DOHH2 (cell line): Measurements from ENCODE around the gene UBXN10.
A peak's percentile ranks its signal among the peaks of the same experiment; 100 is the strongest.
"Not testable (repeated sequence)": the region's sequence is repeated elsewhere in the genome, so short reads cannot be mapped to it uniquely, and the experiment has no call there.

Experiments used
- H3F3A ChIP-seq: fragments of 200-600 bp; sonication (generic), shearing (Covaris generic); 2 replicates; pipeline ENCODE4 v1.6.0; 2016; ENCODE audit warnings: antibody characterized with exemption, mild to moderate bottlenecking; ENCODE audit not compliant: control insufficient read depth, insufficient read depth
- H3K27ac ChIP-seq: fragments of 200-600 bp; sonication (generic); 2 replicates; pipeline ENCODE4 v1.5.1; 2014; ENCODE audit warnings: low read depth, mild to moderate bottlenecking, low read length, moderate library complexity
- H3K27me3 ChIP-seq: fragments of 200-600 bp; sonication (generic); 2 replicates; pipeline ENCODE4 v1.6.1; 2014; ENCODE audit warnings: mild to moderate bottlenecking, low read length, mixed read lengths; ENCODE audit not compliant: control insufficient read depth
- H3K36me3 ChIP-seq: fragments of 200-600 bp; sonication (generic); 2 replicates; pipeline ENCODE4 v1.6.1; 2014; ENCODE audit warnings: mild to moderate bottlenecking, low read length, moderate library complexity, mixed read lengths; ENCODE audit not compliant: control insufficient read depth
- H3K4me1 ChIP-seq: fragments of 200-600 bp; sonication (generic); 2 replicates; pipeline ENCODE4 v1.6.1; 2014; ENCODE audit warnings: mild to moderate bottlenecking, low read length, mixed read lengths; ENCODE audit not compliant: control insufficient read depth
- H3K4me2 ChIP-seq: fragments of 200-600 bp; sonication (generic); 2 replicates; pipeline ENCODE4 v1.6.0; 2014; ENCODE audit warnings: mild to moderate bottlenecking, low read length, moderate library complexity
- H3K4me3 ChIP-seq: fragments of 200-600 bp; sonication (generic); 2 replicates; pipeline ENCODE4 v1.5.1; 2014; ENCODE audit warnings: mild to moderate bottlenecking, low read length, mixed read lengths
- H3K79me2 ChIP-seq: fragments of 200-600 bp; sonication (generic); 2 replicates; pipeline ENCODE4 v1.6.1; 2014; ENCODE audit warnings: mild to moderate bottlenecking, low read length, mixed read lengths; ENCODE audit not compliant: control insufficient read depth
- H3K9me2 ChIP-seq: fragments of 200-600 bp; sonication (generic); replicated peaks from 2 replicates; pipeline ENCODE4 v1.6.1; 2014; ENCODE audit warnings: mild to moderate bottlenecking, low read length, mixed read lengths; ENCODE audit not compliant: control insufficient read depth
- H3K9me3 ChIP-seq: fragments of 200-600 bp; sonication (generic); 2 replicates; pipeline ENCODE4 v1.6.1; 2014; ENCODE audit warnings: antibody characterized with exemption, low read length, mixed read lengths; ENCODE audit not compliant: control insufficient read depth, insufficient read depth
- H4K20me1 ChIP-seq: fragments of 200-600 bp; sonication (generic); 2 replicates; pipeline ENCODE4 v1.6.0; 2014; ENCODE audit warnings: low read depth, mild to moderate bottlenecking, antibody characterized with exemption, low read length, moderate library complexity; ENCODE audit not compliant: control insufficient read depth, insufficient read depth
- CTCF ChIP-seq: fragments of 200-600 bp; sonication (generic); IDR thresholded peaks from one replicate; pipeline ENCODE4 v1.5.1; 2014; ENCODE audit warnings: antibody characterized with exemption, mild to moderate bottlenecking, low read depth, low read length; ENCODE audit not compliant: poor library complexity, severe bottlenecking
- EZH2phosphoT487 ChIP-seq: fragments of 200-600 bp; sonication (generic); IDR thresholded peaks from 2 replicates; pipeline ENCODE4 v1.6.1; 2017; ENCODE audit warnings: borderline replicate concordance, mild to moderate bottlenecking, antibody characterized with exemption, low read length, moderate library complexity, mixed read lengths

UBXN10 gene

GRCh38 chr1:20215716-20216115, 29.8 kb downstream of the UBXN10 start:
- no peaks in the 10 kb centered on the region for H3K79me2 ChIP-seq
- H3K9me2 ChIP-seq = no peaks in the 10 kb centered on the region
- peaks cover 13% of the 10 kb centered on the region for H3K4me1 ChIP-seq
- no peaks in the 10 kb centered on the region for H3K9me3 ChIP-seq
- no peak for TF ChIP-seq CTCF
- no peak for TF ChIP-seq EZH2phosphoT487
- H3K4me3 ChIP-seq = no peak overlapping the region
- H3F3A ChIP-seq = no peaks in the 10 kb centered on the region
- H3K36me3 ChIP-seq = no peaks in the 10 kb centered on the region
- no peaks in the 10 kb centered on the region for H4K20me1 ChIP-seq
- H3K27ac ChIP-seq = no peak overlapping the region
- no peak overlapping the region for H3K4me2 ChIP-seq
- H3K27me3 ChIP-seq = peaks cover 4% of the 10 kb centered on the region

GRCh38 chr1:20216574-20216973, 30.7 kb downstream of the UBXN10 start:
- Histone ChIP-seq H3K4me3 (no peak overlapping the region), H3K27ac (no peak overlapping the region), H3K27me3 (peaks cover 4% of the 10 kb centered on the region; the same call in 1 of the 2 replicates), H3K79me2 (no peaks in the 10 kb centered on the region), H3K4me1 (peaks cover 13% of the 10 kb centered on the region), H3K9me3 (no peaks in the 10 kb centered on the region), H3F3A (no peaks in the 10 kb centered on the region), H4K20me1 (no peaks in the 10 kb centered on the region), H3K4me2 (no peak overlapping the region), H3K36me3 (no peaks in the 10 kb centered on the region), H3K9me2 (no peaks in the 10 kb centered on the region)
- TF ChIP-seq EZH2phosphoT487 = no peak
- TF ChIP-seq CTCF = peak; percentile 44

GRCh38 chr1:20219053-20219452, 33.2 kb downstream of the UBXN10 start:
- not testable (repeated sequence) for H3K4me1 ChIP-seq, H3K27me3 ChIP-seq, H3K4me2 ChIP-seq, H3K4me3 ChIP-seq, H3F3A ChIP-seq, H3K9me2 ChIP-seq, H3K79me2 ChIP-seq, H3K27ac ChIP-seq, H4K20me1 ChIP-seq, H3K9me3 ChIP-seq, H3K36me3 ChIP-seq

DNA sequence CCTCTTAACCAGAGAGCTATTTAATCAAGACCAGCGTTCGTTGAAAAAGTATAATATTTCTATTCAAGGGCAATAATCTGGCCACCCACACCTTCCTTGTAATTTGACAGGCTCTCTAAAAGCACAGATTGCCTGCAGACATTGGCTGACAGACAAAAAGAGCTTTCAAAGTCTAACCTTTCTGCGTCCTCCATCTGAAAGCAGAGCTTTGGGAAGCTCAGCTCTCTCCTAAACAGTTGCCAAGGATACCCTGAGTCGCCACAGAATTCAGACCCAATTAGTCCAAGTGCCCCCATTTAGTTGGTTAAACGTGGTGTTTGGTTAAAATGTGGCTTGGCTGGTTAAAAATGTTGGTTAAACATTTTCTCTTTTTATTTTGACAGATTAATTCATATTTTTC, 34.1 kb downstream of the UBXN10 start:
- Histone ChIP-seq H3K4me1 (no peaks in the 10 kb centered on the region), H3K4me2 (no peak overlapping the region), H3K79me2 (no peaks in the 10 kb centered on the region), H3K9me2 (no peaks in the 10 kb centered on the region), H3F3A (no peaks in the 10 kb centered on the region), H4K20me1 (no peaks in the 10 kb centered on the region), H3K4me3 (no peak overlapping the region), H3K27ac (no peak overlapping the region), H3K9me3 (no peaks in the 10 kb centered on the region), H3K36me3 (no peaks in the 10 kb centered on the region), H3K27me3 (peaks cover 7% of the 10 kb centered on the region)
- TF ChIP-seq CTCF = no peak
- no peak for TF ChIP-seq EZH2phosphoT487
